Measurements from ENCODE around the gene SMYD3. TPM values are rescaled to one million over a fixed set of nuclear protein-coding genes. Genes with fewer than 3 reads are reported as not detected.
"Not testable (repeated sequence)": the region's sequence is repeated elsewhere in the genome, so short reads cannot be mapped to it uniquely, and the experiment has no call there.

The SMYD3 gene
- total RNA-seq, 1 donor from 2014 or later, result 80.8 TPM

DNA sequence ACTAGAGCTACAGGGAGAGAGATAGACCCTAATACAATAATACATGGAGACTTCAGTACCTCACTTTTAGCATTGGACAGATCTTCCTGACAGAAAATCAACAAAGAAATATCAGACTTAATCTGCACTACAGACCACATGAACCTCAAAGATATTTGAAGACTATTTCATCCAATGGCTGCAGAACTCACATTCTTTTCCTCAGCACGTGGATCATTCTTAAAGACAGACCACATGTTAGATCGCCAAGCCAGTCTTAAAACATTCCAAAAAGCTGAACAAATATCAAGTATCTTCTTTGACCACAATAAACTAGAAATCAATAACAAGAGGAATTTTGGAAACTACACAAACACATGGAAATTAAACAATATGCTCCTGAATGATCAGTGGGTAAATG lies 776.3 kb downstream of the SMYD3 start:
- H3K4me1 ChIP-seq (ENCODE audit: insufficient read depth, low read length), result no peaks in the 10 kb centered on the region
- TF ChIP-seq EZH2 (IDR thresholded peaks at IDR 0.05; ENCODE audit: insufficient read depth, low read length) (no peak), CTCF (IDR thresholded peaks at IDR 0.05; ENCODE audit: insufficient read depth, low read depth, low read length) (no peak)
- H3K36me3 Mint-ChIP-seq (ENCODE audit: low read depth, unreplicated experiment), result peaks cover 11% of the 10 kb centered on the region
- no peaks in the 10 kb centered on the region for H3K79me2 ChIP-seq (ENCODE audit: insufficient read depth, low read length)
- H3K27ac Mint-ChIP-seq (ENCODE audit: unreplicated experiment), result no peak overlapping the region
- DNase-seq (ENCODE audit: low read depth) (peak; percentile 55), FAIRE-seq (no peak)
- peaks cover 39% of the 10 kb centered on the region for H3K9me3 Mint-ChIP-seq (ENCODE audit: unreplicated experiment)
- no peak overlapping the region for H2AFZ ChIP-seq (ENCODE audit: low read depth, low read length)
- no peak overlapping the region for H3K4me3 Mint-ChIP-seq (ENCODE audit: unreplicated experiment)
- no peak overlapping the region for H3K27ac ChIP-seq (ENCODE audit: low read depth, low read length)
- H4K20me1 ChIP-seq (ENCODE audit: insufficient read depth, low read length), result no peaks in the 10 kb centered on the region
- H3K9me3 ChIP-seq (ENCODE audit: insufficient read depth, low read depth, low read length), result peaks cover 4% of the 10 kb centered on the region
- no peak overlapping the region for H3K4me3 ChIP-seq (ENCODE audit: insufficient read depth, low read depth, low read length)
- no peaks in the 10 kb centered on the region for H3K36me3 ChIP-seq (ENCODE audit: insufficient read depth, low read length)
- no peaks in the 10 kb centered on the region for H3K27me3 ChIP-seq (ENCODE audit: insufficient read depth, low read length)
- H3K4me1 Mint-ChIP-seq (ENCODE audit: low read depth, unreplicated experiment), result no peaks in the 10 kb centered on the region
- H3K9ac ChIP-seq (ENCODE audit: low read length), result no peak overlapping the region
- no peak overlapping the region for H3K4me2 ChIP-seq (ENCODE audit: low read length)
- no peaks in the 10 kb centered on the region for H3K27me3 Mint-ChIP-seq (ENCODE audit: low read depth, unreplicated experiment)

DNA sequence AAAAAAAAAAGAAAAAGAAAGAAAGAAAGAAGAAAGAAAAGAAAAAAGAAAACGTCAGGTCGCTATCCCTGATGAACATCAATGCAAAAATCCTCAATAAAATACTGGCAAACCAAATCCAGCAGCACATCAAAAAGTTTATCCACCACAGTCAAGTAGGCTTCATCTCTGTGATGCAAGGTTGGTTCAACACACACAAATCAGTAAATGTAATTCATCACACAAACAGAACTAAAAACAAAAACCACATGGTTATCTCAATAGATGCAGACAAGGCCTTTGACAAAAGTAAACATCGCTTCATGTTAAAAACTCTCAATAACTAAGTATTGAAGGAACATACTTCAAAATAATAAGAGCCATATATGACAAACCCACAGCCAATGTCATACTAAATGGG lies 779.0 kb downstream of the SMYD3 start:
- not testable (repeated sequence) for H3K27me3 Mint-ChIP-seq (ENCODE audit: low read depth, unreplicated experiment); H3K4me2 ChIP-seq (ENCODE audit: low read length); H3K4me3 ChIP-seq (ENCODE audit: insufficient read depth, low read depth, low read length); H3K9ac ChIP-seq (ENCODE audit: low read length); H3K27ac ChIP-seq (ENCODE audit: low read depth, low read length); H2AFZ ChIP-seq (ENCODE audit: low read depth, low read length); H3K27me3 ChIP-seq (ENCODE audit: insufficient read depth, low read length); FAIRE-seq; H3K9me3 ChIP-seq (ENCODE audit: insufficient read depth, low read depth, low read length); H3K36me3 ChIP-seq (ENCODE audit: insufficient read depth, low read length); H3K4me3 Mint-ChIP-seq (ENCODE audit: unreplicated experiment); H3K36me3 Mint-ChIP-seq (ENCODE audit: low read depth, unreplicated experiment); H3K4me1 ChIP-seq (ENCODE audit: insufficient read depth, low read length); H4K20me1 ChIP-seq (ENCODE audit: insufficient read depth, low read length); H3K4me1 Mint-ChIP-seq (ENCODE audit: low read depth, unreplicated experiment); H3K27ac Mint-ChIP-seq (ENCODE audit: unreplicated experiment); DNase-seq (ENCODE audit: low read depth); H3K79me2 ChIP-seq (ENCODE audit: insufficient read depth, low read length)
- H3K9me3 Mint-ChIP-seq (ENCODE audit: unreplicated experiment), result peaks cover 46% of the 10 kb centered on the region

DNA sequence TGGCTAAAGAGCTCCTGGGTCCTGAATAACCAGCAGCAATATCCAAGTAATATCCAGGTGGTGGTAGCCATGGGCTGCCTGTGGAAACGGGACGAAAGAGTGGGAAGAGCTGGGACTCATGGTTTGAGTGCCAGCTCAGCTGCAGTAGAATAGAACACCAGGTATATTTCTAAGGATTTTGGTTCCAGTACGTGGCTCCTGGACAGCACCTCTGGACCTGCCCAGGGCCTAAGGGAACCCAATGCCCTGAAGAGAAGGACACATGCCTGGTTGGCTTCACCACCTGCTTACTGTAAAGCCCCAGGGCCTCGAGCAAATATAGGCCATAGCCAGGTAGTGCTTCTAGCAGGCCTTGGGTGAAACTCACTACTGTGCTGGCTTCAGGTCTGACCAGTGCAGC lies 785.6 kb downstream of the SMYD3 start:
- H3K27ac Mint-ChIP-seq (ENCODE audit: unreplicated experiment), result no peak overlapping the region
- Histone ChIP-seq H3K9ac (ENCODE audit: low read length) (no peak overlapping the region), H3K79me2 (ENCODE audit: insufficient read depth, low read length) (no peaks in the 10 kb centered on the region), H4K20me1 (ENCODE audit: insufficient read depth, low read length) (no peaks in the 10 kb centered on the region), H3K4me1 (ENCODE audit: insufficient read depth, low read length) (peaks cover 2% of the 10 kb centered on the region), H3K36me3 (ENCODE audit: insufficient read depth, low read length) (no peaks in the 10 kb centered on the region), H3K27ac (ENCODE audit: low read depth, low read length) (no peak overlapping the region), H3K4me3 (ENCODE audit: insufficient read depth, low read depth, low read length) (no peak overlapping the region), H3K4me2 (ENCODE audit: low read length) (no peak overlapping the region), H2AFZ (ENCODE audit: low read depth, low read length) (no peak overlapping the region), H3K9me3 (ENCODE audit: insufficient read depth, low read depth, low read length) (no peaks in the 10 kb centered on the region), H3K27me3 (ENCODE audit: insufficient read depth, low read length) (no peaks in the 10 kb centered on the region)
- no peaks in the 10 kb centered on the region for H3K27me3 Mint-ChIP-seq (ENCODE audit: low read depth, unreplicated experiment)
- no peak for DNase-seq (ENCODE audit: low read depth)
- FAIRE-seq, result no peak
- TF ChIP-seq CTCF (IDR thresholded peaks at IDR 0.05; ENCODE audit: insufficient read depth, low read depth, low read length) (no peak), EZH2 (IDR thresholded peaks at IDR 0.05; ENCODE audit: insufficient read depth, low read length) (no peak)
- H3K4me3 Mint-ChIP-seq (ENCODE audit: unreplicated experiment), result no peak overlapping the region
- peaks cover 14% of the 10 kb centered on the region for H3K9me3 Mint-ChIP-seq (ENCODE audit: unreplicated experiment)
- peaks cover 1% of the 10 kb centered on the region for H3K4me1 Mint-ChIP-seq (ENCODE audit: low read depth, unreplicated experiment)
- peaks cover 9% of the 10 kb centered on the region for H3K36me3 Mint-ChIP-seq (ENCODE audit: low read depth, unreplicated experiment)

Measured in astrocyte (in vitro differentiated cells and primary cell).